Fibroblast of the conjunctiva (primary cell): Measurements from ENCODE around the gene NOC4L.
A peak's percentile ranks its signal among the peaks of the same experiment; 100 is the strongest.
"Not testable (repeated sequence)": the region's sequence is repeated elsewhere in the genome, so short reads cannot be mapped to it uniquely, and the experiment has no call there.

ENCODE experiments used
- DNase-seq: peaks from one replicate; pipeline ENCODE4 v3.0.0-alpha.2; 2010; ENCODE audit warnings: low read depth

NOC4L gene

GRCh38 chr12:132182206-132182710 lies 38.0 kb downstream of the NOC4L start:
- no peak for DNase-seq

DNA sequence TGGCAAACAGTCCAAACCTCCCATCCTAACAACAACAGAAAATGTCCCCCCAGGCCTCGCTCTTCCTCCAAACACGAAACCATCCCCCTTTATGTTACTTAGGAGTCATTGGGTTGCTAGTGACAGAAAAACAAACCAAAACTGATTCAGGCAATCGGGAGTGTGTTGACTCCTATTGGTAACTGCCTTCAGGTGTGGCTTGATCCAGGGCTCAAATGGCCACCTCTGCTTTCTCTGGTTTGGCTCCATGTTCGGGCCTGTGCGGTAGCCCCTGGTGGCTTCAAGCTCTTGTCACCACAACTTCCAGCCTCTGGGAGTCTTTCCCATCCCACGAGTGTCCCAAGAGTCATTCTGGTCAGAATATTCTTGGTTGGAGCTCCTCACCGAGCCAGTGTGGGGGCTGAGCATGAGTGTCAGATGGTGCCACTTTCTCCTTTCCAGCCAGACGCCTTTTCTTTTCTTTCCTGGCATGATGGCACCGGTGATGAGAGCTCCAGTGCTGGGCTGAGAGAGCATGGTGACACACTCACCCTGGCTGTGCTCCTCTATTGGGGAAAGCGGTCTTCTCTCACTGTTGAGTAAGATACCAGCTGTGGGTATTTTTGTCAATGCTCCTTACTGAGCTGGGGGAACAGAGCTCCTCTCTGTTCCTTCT lies 38.6 kb downstream of the NOC4L start:
- no peak for DNase-seq

- DNase-seq, result no peak
Observed at GRCh38 chr12:132185705-132186104, 41.4 kb downstream of the NOC4L start.

GRCh38 chr12:132186208-132186856 lies 42.1 kb downstream of the NOC4L start:
- DNase-seq, result no peak

GRCh38 chr12:132186857-132187620 lies 42.8 kb downstream of the NOC4L start:
- DNase-seq, result no peak

- no peak for DNase-seq
Observed at GRCh38 chr12:132187646-132188450, 43.6 kb downstream of the NOC4L start.

DNA sequence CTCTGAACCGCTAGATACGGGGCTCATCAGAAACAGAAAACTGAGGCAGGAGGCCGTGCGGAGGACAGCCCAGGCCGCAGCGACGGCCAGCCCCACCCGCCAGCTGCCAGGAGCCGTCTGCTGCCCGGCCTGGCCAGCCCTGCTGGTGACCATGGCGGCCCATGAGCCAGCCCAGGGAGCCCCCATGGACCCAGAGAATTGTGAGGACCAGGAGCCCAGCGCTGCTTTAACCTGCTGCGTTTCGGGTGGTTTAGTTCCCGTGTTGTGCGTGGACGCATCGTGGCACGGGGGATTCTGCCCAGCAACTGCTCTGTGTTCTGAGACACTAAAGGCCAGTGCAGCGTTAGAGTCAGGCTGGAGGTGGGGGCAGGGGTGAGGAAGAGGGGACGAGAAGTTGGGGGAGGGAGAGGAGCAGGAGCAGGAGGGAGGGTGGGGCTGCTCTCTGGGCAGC lies 44.2 kb downstream of the NOC4L start:
- DNase-seq, result no peak

DNA sequence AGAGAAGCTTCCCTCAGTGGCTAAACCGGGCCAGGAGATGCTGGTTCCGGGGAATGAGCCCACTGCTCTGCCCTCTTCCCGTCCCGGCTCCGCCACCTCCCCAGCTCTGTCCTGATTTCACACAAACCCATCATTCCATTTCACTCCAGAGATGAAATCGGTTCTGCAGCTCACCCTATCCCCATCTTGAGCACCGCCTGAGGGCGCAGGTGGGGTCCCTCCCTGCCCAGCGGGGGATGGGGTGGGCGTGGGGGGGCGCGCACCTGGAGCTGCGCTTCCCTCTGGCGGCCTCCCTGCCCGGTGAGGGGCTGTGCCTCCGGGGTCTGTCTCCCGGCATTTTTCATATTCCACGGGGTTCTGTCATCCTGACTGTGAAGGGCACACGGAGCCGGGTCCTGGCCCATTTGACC lies 44.7 kb downstream of the NOC4L start:
- DNase-seq, result no peak

- DNase-seq, result peak; percentile 72
Observed at GRCh38 chr12:132189378-132190011, 45.2 kb downstream of the NOC4L start.

- DNase-seq, result no peak
Observed at GRCh38 chr12:132190012-132190755, 45.9 kb downstream of the NOC4L start.

DNA sequence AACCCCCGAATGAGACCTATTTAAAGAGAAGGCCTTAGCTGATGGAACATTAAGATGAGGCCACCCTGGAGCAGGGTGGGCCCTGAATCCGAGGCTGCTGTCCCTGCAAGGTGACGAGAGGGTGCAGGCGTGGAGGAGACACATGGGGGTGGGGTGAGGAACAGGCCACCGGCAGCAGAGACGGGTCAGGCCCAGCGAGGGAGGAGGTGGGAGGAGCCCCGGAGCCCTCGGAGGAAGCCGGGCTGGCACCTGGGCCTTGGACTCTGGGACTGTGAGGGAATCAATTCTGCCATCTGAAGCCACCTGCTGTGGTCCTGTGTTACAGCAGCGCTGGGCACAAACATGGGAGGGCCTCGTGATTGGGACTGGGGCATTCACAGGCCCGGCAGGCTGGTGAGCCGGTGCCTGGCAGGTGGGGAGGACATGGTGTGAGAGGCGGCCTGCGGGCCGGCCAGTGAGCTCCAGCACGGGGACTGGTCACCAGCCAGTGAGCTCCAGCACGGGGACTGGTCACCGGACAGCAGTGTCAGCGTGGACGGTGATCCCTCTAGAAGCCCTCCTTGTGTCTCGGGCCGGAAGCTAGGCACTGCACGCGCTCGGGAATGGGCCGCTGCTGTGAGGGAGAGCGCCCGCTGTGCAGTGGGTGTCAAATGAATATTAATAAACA lies 46.7 kb downstream of the NOC4L start:
- DNase-seq, result no peak

DNA sequence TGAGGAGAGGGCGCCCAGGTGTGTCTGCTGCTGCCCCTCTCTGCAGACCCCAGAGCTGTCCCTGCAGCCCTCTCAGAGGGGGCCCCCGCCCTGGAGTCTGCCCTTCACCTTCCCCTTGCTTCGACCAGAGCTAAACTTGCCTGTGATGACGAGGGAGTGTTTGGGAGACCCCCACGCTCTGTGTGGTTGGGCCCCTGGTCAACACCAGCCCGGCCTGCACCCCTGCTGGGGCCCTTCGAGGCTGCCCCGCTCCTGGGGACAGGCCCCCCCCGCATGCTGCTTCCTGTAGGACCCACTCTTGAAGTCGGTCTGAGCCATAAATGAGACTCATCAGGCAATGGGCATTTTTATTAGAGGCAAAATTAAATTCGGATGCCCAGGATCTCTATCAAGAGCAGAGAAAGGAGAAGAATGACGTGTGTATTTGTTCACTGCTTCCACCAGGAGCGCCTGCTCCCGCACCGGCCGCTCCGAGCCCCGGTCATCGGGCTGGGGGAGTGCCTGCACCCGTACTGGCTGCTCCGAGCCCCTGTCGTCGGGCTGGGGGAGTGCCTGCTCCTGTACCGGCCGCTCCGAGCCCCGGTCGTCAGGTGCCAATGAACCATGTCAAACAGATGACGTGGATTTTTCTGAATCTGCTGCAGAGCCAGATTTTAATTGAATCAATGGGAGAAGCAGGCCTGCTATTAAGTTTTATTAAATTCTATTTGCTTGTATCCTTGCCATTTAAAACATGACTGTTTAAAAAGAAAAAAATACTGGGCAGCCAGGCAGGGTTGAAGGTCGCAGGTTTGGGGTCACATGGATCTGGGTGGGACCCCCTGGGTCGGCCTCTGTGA lies 47.7 kb downstream of the NOC4L start:
- no peak for DNase-seq

- no peak for DNase-seq
Observed at GRCh38 chr12:132194056-132194455, 49.8 kb downstream of the NOC4L start.

GRCh38 chr12:132194556-132194955 lies 50.3 kb downstream of the NOC4L start:
- no peak for DNase-seq

DNA sequence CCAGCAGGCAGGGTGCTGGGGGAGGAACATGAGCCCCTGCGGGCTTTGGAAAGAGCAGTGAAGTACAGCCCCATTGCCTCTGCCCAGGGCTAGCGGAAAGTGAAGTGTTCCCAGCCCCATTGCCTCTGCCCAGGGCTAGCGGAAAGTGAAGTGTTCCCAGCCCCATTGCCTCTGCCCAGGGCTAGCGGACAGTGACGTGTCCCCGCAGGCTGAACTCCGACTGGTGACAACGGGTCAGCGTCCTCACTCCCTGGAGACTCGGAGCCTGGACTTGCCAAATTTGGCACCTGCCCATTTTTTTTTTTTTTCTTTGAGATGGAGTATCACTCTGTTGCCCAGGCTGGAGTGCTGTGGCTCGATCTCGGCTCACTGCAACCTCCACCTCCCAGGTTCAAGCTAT lies 51.0 kb downstream of the NOC4L start:
- not testable (repeated sequence) for DNase-seq

GRCh38 chr12:132196038-132196872 lies 52.0 kb downstream of the NOC4L start:
- no peak for DNase-seq

DNA sequence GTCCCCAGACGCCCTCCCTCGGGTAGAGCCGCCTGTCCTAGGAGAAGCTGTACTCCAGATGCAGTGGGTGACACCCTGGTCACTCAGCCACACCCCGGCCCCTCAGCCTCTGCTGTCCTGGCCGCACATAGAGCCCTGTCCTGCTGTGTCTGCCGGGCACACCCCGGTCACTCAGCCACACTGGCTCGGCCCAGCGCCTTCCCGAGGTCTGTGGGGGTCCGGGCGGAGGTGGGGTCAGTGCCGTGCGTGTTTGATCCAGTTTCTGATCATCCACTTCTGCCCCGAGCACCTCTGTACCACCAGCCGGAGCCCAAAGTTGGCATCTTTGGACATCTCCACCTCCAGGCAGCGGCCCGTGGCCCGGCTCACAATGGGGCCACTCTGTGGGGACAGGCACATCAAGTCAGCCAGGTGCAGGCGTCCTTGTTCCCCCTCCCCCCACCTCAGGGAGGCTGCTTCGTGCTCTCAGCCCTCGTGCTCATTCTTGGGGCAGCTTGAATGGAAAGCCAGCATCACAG lies 52.7 kb downstream of the NOC4L start:
- DNase-seq, result no peak
